WTC11 (cell line): ENCODE data around the gene TWIST2.

Experiments used
- CREB1 ChIP-seq: sonication (generic); formaldehyde crosslinking; IDR thresholded peaks from 2 replicates; pipeline ENCODE4 v1.8.0; 2023; ENCODE audit warnings: mild to moderate bottlenecking, missing genetic modification reagents
- CTCF ChIP-seq: fragments of 200-600 bp; IDR thresholded peaks from 2 replicates; pipeline ENCODE4 v1.8.0; 2022; ENCODE audit warnings: antibody characterized with exemption
- E2F1 ChIP-seq: sonication (generic); formaldehyde crosslinking; IDR thresholded peaks from 2 replicates; pipeline ENCODE4 v1.8.0; 2022; ENCODE audit warnings: mild to moderate bottlenecking, missing genetic modification reagents
- IRF2 ChIP-seq: sonication (generic); formaldehyde crosslinking; IDR thresholded peaks from 2 replicates; pipeline ENCODE4 v1.8.0; 2022; ENCODE audit warnings: low read depth, missing genetic modification reagents, borderline replicate concordance
- JUN ChIP-seq: sonication (generic); formaldehyde crosslinking; IDR thresholded peaks from 2 replicates; pipeline ENCODE4 v1.8.0; 2023; ENCODE audit warnings: mild to moderate bottlenecking, missing genetic modification reagents
- NFE2L1 ChIP-seq: sonication (generic); formaldehyde crosslinking; IDR thresholded peaks from 2 replicates; pipeline ENCODE4 v1.8.1; 2023; ENCODE audit warnings: missing genetic modification reagents
- NFYB ChIP-seq: sonication (generic); formaldehyde crosslinking; conservative IDR thresholded peaks from 2 replicates; pipeline ENCODE4 v1.8.0; 2022; ENCODE audit warnings: low read depth, missing genetic modification reagents
- TEAD4 ChIP-seq: sonication (generic); formaldehyde crosslinking; IDR thresholded peaks from 2 replicates; pipeline ENCODE4 v1.8.0; 2022; ENCODE audit warnings: mild to moderate bottlenecking, missing genetic modification reagents
- ZNF671 ChIP-seq: fragments of 250-450 bp; sonication (Bioruptor Pico); IDR thresholded peaks from 2 replicates; pipeline ENCODE4 v1.8.0; 2021; ENCODE audit warnings: mild to moderate bottlenecking
- TF ChIP-seq, protein P1 (sequence below): sonication (generic); formaldehyde crosslinking; IDR thresholded peaks from 2 replicates; pipeline ENCODE4 v1.8.0; 2022; ENCODE audit warnings: mild to moderate bottlenecking, missing genetic modification reagents

GRCh38 chr2:238875471-238876231 lies 27.8 kb downstream of the TWIST2 start:
- TF ChIP-seq JUN (CRISPR knock-in tag) (no peak), CTCF (no peak; the same call in 1 of the 2 replicates), TEAD4 (CRISPR knock-in tag) (no peak), ZNF671 (CRISPR knock-in tag) (no peak), E2F1 (CRISPR knock-in tag) (no peak), NFE2L1 (CRISPR knock-in tag) (no peak), NFYB (CRISPR knock-in tag) (no peak), CREB1 (CRISPR knock-in tag) (no peak), IRF2 (no peak)
- TF ChIP-seq, protein P1, sequence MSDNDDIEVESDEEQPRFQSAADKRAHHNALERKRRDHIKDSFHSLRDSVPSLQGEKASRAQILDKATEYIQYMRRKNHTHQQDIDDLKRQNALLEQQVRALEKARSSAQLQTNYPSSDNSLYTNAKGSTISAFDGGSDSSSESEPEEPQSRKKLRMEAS (CRISPR knock-in tag) = no peak
